NCI-H2227 treated with DMSO at 0.1 percent for 48 hours (cell line): ENCODE measurements around the gene ARAP1.

Source experiments
- DNase-seq: peaks from one replicate; lab custom pipeline; 2025; lab: John Stamatoyannopoulos, UW

ARAP1 gene

DNA sequence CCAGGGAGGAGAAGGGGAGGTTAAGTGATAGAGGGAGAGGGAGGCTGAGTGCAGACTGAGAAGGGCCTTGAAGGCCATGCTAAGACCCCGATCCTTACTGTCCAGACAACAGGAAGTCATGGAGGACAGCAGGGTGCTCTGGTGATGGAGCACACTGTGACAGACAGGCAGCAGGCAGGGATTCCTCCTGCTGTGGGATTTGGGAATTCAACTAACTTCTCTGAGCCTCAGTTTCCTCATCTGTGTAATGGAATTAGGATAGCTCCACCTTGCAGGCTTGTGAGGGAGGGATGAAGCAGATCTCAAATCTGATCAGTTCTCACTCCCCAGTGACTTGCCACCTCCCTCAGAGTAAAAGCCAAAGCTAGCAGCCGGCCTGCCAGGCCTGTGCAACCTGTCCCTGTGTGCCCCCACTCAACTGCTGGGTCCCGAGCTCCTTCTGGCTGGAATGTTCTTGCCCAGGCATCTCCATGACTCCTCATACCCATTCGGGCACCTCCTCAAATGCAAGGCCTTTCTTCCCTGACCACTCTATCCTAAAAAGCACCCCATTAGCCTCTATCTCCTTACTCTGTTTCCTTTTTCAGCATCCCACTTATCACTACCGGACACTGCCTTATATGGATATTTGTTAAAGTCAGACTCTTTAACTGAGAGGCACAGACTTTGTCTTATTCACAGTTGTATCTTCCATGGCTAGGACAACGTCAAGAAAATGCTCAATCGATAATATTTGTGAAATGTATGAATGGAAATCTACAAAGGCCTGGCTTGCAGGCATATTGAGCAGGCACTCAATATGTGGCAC lies 9.5 kb downstream of the ARAP1 start:
- no peak for DNase-seq

GRCh38 chr11:72741849-72742512 lies 10.2 kb downstream of the ARAP1 start:
- DNase-seq = no peak

GRCh38 chr11:72741429-72741833 lies 10.8 kb downstream of the ARAP1 start:
- DNase-seq = no peak

DNA sequence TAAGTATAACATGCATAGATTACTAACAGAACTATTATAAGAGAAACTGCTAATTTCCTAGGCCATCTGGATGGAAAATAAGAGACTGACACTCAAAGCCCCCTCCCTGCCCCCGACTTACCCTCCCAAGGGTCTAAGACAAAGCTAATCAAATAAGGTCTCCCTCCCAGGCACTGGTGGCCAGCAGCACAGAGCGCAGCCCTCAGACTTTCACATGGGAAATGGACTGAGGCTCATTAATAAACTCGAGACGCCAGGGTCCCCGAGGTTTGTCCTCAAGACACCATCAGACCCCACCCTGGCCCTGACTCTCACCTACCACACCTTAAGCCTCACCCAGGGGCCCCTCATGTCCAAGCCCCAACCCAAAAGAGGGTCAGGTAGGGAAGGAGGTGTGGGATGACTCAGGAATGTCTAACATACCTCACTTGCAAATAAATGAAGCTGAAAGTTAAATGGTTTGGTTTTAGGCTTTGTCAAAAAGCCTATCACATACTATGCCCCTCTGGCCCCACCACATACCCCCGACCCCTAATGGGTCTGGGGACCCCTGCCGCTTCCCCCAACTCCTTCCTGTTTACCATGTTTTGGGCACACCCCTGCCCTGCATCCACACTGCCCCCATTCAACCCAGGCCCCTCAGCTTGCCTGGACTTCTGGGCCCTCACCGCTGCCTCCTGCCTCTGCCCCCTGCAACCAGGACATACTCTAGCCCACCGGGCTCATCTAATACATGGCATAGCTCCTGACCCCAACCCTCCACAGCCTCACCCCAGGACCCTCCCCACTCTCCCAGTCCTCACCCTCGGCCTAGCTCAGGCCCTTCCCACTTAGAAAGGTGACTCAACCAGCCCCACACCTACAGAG lies 11.4 kb downstream of the ARAP1 start:
- DNase-seq = no peak

- DNase-seq = no peak
These were observed 12.2 kb downstream of the ARAP1 start for GRCh38 chr11:72740060-72740424.

- no peak for DNase-seq
These were observed 12.8 kb downstream of the ARAP1 start for GRCh38 chr11:72739240-72740059.

DNA sequence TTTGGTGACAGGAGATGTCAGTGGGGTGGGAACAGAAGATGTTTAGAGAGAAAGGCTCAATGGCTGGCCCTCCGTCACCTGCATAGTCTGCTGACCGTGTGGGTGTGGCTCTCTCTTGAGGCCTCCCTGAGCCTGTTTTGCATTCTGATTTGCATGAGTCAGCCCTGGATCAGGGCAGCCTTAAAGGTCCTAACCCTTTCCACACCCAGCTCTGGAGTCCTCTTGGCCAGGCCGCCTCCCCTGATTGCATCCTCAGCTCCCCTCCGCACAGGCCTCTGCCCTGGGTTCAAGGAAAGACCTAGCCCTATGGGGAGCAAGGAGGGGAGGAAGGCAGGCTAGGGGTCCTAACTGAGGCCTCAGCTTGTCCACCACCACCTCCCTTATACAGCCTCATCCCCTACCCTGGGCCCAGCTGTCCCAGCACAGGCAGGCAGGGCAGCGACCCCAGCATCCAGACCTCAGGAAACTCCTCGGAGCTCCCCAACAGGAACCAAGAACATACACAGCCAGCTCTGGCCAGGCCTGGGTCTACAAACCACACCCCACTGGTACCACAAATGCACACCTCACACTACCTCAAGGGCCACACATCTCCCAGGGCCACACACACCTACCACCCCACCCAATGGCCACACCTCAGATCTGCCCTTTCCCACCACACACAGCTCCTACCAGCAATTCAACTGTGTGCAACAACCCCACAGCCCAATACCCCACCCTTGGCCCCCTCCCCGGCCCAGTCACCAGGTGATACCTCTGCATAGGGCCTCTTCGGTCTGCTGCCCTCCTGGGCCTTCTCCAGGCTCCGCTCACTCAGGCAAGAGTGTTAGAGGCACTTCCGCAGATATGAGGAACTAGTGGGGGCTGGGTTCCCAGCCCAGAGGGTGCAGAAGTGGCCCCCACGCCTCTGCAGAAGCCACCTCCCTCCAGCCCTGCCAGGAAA lies 13.7 kb downstream of the ARAP1 start:
- DNase-seq = no peak

DNA sequence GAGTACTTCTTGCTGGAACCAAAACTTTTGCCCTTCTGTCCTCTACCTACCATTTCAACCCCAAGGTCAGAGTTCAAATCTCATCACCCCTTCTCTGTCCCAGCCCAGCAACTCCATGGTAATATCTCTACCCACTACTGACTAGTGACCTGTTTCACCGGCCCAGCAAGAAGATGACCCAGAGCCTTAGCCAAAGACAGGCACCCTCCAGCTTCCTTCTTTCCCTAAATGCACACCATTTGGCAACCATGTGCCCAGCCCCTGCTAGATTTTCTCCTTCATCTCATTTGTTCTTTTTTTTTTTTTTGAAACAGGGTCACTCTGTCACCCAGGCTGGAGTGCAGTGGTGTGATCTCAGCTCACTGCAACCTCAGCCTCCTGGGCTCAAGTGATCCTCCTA lies 14.9 kb downstream of the ARAP1 start:
- DNase-seq = no peak

- DNase-seq = no peak
These were observed 15.6 kb downstream of the ARAP1 start for GRCh38 chr11:72736452-72737069.

- no peak for DNase-seq
These were observed 16.6 kb downstream of the ARAP1 start for GRCh38 chr11:72735495-72736027.

DNA sequence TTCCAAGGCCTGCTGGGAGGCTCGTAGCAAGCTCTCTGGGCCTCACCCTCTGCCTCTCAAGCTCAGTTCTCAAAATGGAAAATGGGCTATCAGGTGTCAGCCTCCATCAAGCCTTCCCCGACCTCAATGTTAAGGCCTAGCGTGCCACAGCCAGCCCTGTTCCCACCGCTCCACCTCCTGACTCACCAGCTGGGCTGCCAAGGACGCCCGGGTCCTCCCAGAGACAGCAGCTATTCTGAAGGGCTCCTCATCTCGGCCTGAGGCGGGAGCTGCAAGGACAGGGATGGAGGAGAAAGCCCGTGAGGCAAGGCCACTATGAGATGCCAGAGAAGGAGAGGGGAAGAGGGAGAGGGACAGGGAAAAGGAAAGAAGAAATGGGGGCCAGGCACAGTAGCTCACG lies 19.9 kb downstream of the ARAP1 start:
- DNase-seq = no peak

GRCh38 chr11:72730737-72731136 lies 21.5 kb downstream of the ARAP1 start:
- no peak for DNase-seq

DNA sequence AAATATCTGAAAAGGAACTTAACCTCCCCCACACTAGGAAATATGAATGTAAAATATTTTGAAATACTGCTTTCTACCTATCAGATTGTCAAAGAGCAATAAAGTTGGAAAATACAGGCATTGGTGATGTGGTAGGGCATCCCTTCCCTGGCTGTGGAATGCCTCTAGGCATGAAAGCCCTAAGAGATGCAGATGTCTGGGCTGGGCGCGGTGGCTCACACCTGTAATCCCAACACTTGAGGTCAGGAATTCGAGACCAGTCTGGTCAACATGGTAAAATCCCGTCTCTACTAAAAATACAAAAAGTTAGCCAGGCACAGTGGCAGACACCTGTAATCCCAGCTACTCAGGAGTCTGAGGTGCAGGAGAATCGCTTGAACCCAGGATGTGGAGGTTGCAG lies 22.0 kb downstream of the ARAP1 start:
- no peak for DNase-seq

GRCh38 chr11:72727521-72727920 lies 24.7 kb downstream of the ARAP1 start:
- no peak for DNase-seq

DNA sequence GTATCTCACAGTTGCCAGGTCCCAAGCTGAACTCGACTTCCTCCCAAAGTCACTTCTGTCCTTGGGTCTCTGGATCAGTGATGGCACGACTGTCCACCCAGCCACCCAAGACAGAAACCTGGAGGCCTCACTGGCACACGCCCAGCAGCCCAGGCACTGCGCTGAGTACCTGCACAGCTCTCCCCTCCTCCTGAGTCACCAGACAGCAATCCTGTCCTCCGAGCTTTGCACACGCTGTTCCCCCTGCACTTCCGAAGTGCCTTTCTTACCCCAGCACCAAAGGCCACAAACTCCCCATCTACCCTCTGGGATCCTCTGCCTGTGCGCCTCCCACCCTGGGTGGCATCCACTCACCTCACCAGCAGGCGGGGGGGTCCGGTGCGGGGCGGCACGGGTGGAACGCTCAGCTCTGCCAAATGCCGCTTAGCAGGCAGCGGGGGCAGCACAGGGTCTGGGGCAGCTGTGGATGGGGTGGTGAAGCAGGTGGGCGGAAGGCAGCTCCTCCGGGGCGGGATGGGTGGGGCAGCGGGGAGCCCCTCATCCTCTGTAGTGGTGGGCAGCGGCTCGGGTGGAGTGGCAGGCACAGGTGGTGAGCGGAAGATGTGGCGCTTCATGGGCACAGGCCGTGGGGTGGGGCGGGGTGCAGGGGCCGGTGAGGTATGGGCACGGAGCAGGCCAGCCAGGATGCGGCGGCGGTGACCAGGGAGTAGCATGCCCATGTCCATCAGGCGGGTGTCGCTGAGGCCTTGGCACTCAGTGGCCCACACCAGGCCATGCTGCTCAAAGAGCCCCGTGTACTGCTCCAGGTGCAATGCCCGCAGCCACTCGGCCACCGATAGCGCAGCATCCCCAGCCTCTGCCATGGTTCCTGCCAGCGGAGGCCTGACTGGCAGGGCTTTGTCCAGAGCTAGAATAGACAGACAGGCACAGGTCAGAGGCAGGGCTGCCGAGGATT lies 25.7 kb downstream of the ARAP1 start:
- no peak for DNase-seq

DNA sequence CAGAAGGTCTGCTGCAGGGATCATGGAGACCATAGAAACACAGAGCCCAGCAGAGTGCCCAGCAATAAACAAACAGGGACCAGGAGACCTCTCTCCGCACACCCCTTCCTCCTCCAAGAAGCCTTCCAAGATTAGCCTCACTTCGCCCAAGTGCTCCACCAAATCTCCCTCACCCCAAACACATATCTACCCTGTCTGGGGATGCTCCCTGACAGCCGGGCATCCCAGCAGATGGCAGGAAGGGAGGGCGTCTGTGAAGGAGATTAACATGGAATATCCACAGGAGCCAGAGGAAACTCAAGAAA lies 26.5 kb downstream of the ARAP1 start:
- no peak for DNase-seq

DNA sequence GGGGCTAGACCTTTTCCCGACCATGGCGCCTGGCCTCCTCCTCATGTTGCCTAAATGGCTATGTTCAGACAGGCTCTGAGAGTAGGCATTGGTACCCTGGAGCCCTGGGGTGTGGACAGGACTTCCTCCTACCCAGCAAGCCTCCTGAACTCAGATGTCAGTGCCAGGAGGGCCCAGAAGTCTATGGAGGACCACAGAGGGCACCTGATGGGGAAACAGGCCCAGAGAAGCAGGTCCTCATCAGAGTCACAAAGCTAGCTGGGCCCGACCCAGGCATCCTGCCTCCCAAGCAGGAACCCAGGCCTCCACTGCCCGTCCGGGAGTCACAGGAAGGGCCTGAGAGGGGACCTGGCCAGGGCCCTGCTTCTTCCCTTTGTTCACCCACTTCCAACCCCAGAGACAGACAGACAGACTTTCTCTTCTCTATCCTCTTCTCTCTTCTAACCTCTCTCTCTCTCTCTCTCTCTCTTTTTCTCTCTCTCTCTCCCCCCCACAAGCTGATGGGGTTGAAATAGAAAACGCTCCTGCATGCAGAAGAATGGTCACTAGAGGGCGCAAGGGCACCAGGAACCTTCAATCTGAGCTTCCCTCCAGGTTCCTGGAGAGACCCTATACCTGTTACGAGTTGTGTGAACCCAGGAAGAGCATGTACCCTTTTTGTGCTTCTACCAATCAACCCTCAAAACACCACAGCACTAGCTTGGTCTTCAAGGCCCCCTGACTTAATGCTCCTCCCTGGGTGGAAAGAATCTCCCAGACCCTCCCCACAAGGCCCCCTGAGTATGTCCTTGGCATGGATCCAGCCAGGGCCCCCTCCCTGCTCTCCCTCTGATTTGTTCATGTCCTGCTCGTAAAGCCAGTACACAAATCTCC lies 27.1 kb downstream of the ARAP1 start:
- DNase-seq = peak; percentile 90

- no peak for DNase-seq
These were observed 28.1 kb downstream of the ARAP1 start for GRCh38 chr11:72724021-72724551.
